GM18870 (cell line): ENCODE results near the gene DNTTIP2.
"Not testable (repeated sequence)": the region's sequence is repeated elsewhere in the genome, so short reads cannot be mapped to it uniquely, and the experiment has no call there.

Source experiments
- ATAC-seq: cut with Tn5 transposase; IDR thresholded peaks from one replicate; pipeline ENCODE4 v1.9.1; 2021; ENCODE audit warnings: moderate library complexity; ENCODE audit not compliant: unreplicated experiment

Gene DNTTIP2

GRCh38 chr1:93878889-93879586 is at the start of gene DNTTIP2:
Gene DNTTIP2, minus strand, starts transcription at chr1:93879206. Its CDS starts 58 bp downstream, at chr1:93879148.
- ATAC-seq: peak; percentile 90

- no peak for ATAC-seq
Observed at GRCh38 chr1:93925206-93925605, 46.2 kb upstream of the DNTTIP2 start.

DNA sequence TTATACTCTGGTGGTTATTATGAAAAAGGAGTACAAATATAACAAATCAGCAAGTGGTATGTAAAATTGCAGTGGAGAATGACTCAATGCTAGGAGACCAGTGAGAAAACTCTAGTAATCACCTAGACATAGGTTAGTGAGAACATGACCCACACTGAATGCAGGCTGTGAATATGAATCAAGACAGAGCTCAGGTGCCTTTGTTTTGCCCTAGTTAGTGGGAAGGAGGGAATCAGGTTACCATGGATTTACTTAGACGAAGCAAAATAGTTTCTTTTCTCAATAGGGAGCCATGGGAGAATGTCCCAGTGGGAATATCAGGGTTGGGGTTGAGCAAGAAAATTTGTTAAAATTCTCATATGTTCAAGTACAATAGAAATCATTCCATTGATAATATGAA is 40.8 kb upstream of the DNTTIP2 start:
- ATAC-seq: no peak

DNA sequence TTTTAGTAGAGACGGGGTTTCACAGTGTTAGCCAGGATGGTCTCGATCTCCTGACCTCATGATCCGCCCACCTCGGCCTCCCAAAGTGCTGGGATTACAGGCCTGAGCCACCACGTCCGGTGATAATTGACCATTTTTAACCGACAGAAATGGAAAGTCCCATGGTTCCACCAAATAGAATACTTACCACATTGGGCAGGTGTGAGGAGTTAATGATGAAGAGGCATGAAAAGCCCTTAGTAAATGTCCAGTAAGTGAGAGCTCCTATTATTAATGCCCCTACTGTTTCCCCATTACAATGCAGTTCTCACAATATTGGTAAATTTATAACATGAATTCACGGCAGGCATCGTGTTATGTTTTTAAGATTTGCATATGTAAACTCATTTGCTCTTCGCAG is 38.3 kb upstream of the DNTTIP2 start:
- ATAC-seq: no peak

DNA sequence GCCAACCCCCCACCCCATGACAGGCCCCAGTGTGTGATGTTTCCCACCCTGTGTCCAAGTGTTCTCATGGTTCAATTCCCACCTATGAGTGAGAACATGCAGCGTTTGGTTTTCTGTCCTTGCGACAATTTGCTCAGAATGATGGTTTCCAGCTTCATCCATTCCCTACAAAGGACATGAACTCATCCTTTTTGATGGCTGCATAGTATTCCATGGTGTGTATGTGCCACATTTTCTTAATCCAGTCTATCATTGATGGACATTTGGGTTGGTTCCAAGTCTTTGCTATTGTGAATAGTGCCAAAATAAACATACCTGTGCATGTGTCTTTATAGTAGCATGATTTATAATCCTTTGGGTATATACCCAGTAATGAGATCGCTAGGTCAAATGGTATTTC is 31.9 kb upstream of the DNTTIP2 start:
- ATAC-seq: not testable (repeated sequence)

GRCh38 chr1:93910305-93910704 is 31.3 kb upstream of the DNTTIP2 start:
- ATAC-seq: no peak

DNA sequence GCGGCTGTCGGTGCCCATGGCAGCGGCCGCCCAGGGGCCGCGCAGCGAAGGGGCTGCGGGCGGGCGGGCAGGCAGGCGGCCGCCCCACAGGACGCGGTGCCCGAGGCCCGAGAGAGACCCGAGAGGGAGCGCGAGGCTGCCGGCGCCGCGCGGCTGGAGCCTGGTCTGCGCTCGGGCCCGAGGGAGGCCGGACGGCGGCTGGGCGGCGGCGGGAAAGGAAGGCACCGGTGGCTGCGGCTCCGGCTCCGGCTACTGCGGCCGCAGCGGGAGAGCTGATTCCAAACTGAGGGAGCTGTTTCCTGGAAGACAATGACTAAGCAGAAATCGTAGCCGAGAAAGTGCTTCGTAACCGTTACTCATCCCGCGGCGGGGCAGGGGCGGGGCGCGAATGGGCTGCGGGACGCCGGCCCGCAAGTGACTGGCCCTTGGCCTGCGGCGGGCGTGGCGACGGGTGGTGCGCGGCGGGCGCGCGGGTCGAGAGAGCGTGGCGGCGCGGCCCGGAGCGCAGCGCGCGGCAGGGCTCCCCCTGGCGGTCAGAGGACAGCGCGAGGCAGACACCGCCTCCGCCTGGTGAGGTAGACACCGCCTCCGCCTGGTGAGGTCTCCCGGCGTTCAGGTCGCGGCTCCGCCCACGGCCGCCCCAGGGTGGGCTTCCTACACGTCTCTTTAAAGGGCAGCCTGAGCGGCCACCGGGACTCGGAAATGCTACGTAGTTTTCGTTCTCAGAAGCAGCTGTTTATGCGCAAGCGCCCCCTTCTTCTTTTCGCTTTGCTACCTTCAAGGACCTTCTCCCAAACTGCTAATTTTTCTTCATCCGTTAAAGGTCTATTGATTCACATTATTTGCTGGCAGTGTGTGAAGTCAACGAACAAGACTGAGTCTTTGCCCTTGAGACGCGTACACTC is 30.4 kb upstream of the DNTTIP2 start, which contains the start of gene GCLM:
Gene GCLM, minus strand, starts transcription at position 285 of the 905 bp plus-strand sequence. Its CDS starts 267 bp downstream, at position 18.
- peak; percentile 87 for ATAC-seq

DNA sequence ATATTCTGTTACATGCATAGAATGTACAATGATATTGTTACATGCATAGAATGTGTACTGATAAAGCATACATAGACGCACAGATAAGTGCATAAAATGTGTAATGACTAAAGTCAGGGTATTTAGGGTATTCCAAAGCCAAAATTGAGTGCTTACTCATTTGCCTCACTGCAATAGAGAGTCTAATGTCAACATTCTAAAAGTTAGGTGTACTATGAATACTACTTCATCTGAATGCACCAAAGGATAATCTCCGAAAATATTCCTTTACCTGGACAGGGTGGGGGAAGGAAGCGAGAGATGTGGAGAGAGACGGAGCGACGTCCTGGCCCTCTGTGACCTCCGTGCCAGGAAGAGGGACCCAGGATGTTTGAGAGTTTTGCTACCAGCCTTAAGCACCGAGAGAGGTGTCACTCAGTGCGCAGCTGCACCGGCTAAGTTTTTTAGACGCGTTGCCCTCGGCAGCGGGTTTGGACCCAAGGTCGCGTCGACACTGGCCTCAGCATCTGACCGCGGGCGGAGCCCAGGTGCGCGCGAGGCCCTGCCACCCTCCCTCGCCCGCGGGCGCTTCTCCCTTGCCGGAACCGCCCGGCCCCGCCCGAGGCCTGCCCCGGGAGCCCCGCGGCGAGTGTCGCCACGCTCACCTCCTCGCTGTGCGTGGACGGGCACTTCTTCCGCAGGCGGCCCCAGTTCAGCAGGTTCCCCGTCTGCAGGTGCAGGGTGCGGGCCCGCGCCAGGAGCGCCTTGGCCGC is 29.6 kb upstream of the DNTTIP2 start:
- ATAC-seq: peak; percentile 37

- no peak for ATAC-seq
Observed at GRCh38 chr1:93907718-93908117, 28.7 kb upstream of the DNTTIP2 start.

GRCh38 chr1:93906480-93906879 is 27.5 kb upstream of the DNTTIP2 start:
- no peak for ATAC-seq

DNA sequence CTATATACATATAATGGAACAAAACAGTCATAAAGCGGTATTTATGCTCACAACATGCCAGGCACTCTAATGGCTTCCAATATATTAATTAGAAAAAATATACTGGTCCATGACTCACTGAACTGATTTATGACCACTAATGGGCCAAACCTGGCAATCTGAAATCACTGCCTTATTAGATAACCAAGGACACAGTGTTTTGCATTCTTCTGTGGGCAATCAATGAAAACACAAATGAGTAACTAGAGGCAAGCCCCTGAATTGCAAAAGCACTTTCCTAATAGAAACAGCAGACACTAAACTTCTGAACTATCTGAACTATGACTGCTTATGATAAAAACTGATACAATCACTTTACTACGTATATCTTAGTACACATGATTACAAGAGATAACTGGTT is 26.7 kb upstream of the DNTTIP2 start:
- no peak for ATAC-seq

- no peak for ATAC-seq
Observed at GRCh38 chr1:93905051-93905450, 26.0 kb upstream of the DNTTIP2 start.

DNA sequence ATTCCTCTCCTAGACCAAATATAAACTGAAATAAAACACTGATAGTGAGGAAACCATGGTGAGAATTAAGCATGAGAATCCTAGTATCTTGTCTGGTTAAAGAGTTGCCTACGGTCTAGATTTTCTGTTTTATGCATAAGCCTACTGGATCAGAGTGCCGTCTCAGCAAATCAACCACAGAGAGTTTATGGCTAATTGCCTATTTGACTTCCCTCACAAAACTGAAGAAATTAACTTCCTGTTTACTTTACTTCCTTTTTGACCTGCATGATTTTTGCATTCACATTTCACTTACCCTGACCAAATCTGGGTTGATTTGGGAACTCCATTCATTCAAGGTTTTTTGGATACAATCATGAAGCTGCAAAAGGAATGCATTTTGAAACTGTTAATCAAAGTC is 25.2 kb upstream of the DNTTIP2 start:
- no peak for ATAC-seq

DNA sequence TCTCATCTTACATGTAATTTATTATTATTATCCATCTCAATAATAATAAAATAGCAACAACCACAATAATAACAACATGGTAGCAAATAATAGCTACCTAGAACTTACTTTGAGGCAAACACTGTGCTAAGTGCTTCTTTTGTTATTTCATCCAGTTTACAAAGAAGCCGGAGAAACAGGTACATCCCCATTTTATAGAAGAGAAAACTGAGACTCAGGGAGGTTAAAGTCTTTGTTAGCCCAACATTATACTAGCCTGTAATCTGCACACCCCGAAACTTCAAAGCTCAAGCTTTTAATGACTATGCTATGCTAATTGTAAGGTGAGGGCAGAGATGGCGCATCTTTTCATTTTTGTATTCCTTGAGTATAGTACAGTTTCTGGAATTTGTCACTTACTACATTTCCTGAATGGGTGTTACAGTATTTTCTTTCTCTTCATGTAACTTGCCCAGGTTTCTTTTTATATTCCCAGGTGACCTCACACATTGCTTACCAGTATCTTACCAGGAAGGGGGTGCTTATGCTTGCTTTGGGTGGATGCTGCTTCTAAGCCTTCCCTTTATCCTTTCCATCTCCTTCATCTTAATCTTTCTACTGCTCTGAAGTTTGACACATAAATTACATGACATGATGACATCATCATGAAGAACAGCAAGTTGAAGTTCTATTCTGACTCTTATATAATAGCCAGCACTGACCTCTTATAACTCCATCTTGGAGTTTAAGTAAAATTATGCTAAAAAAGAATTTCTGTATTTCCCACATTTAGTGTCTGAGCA is 21.9 kb upstream of the DNTTIP2 start:
- ATAC-seq: no peak

GRCh38 chr1:93899543-93900207 is 20.7 kb upstream of the DNTTIP2 start:
- ATAC-seq: no peak

DNA sequence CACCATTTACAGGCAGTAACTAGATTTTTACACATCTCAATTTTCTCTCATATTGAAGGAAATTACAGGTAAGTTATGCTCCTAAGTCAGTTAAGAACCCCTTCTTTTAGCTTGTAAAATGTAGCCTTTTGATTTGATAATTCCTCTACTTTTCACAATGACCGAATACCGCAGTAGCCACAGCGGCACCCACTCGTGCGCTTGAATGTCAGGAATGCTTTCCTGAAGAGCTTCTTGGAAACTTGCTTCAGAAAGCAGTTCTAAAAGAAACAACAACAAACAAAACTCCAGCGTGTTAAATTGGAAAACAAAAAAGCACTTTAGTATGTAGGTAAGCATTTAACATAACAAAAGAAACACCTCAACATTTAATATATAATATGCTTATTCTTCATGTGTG is 9.9 kb upstream of the DNTTIP2 start:
- ATAC-seq: no peak

GRCh38 chr1:93882269-93882668 is 3.3 kb upstream of the DNTTIP2 start:
- no peak for ATAC-seq

DNA sequence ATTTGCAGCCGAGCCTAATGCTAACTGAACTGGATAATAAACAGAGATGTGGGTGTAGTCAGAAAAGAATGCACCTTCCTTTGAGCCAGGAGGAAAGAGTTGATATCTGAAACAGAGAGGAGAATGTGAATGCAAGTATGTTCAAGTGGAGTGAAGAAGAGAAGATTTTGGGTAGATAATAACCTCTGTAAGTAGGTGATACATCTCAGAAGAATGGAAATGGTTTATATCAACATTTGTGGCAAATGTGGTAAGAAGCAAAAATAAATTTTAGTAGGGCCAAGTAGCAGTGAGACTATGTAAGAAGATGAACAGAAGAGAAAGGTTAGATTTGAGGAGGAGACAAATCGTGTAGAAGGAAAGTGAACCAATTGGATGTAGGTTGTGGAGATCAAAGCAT is 1.7 kb upstream of the DNTTIP2 start:
- no peak for ATAC-seq

DNA sequence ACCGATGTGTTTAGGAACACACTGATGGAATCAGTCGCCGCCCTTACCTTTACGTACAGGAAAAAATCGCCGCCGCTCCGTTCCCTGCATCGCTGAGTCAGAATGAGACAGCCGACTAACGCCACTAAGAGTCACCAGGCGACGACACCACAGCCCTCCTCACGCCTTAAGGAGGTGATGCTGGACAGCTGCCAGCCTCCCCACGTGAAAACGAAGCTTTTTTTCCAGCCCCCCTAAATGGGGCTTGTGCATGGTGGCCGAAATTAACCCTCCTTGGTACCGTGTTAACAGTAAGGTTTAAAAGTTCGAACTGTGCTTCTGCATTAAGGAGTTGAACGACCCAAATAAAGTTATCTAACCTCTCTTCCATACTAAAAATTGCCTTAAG is 511 bp downstream of the DNTTIP2 start:
- peak; percentile 37 for ATAC-seq

DNA sequence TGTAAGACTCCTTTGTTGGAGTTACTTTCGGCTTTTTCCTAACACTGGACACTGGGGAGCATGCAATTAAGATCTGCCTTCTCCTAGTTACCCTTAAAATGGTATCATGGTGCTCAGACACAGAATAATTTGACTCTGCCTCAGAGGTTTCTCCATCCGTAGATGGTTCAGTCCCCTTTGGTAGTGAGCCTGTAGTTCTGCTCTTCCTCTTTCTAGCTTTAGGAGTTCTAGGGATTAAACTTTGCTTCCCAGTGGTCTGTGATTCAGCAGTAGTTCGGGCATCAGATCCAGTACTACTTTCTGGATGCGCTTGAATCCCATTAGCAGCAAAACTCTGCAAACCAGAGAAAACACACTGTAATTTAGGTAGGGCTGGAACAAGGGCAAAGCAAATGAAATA is 1.5 kb downstream of the DNTTIP2 start:
- ATAC-seq: no peak
